ENCODE measurements around the gene COPS7A. TPM values are rescaled to one million over a fixed set of nuclear protein-coding genes. Genes with fewer than 3 reads are reported as not detected.
A peak's percentile ranks its signal among the peaks of the same experiment; 100 is the strongest.

COPS7A gene
- total RNA-seq, 1 experiment from 2014 or later, result 34.2 TPM

DNA sequence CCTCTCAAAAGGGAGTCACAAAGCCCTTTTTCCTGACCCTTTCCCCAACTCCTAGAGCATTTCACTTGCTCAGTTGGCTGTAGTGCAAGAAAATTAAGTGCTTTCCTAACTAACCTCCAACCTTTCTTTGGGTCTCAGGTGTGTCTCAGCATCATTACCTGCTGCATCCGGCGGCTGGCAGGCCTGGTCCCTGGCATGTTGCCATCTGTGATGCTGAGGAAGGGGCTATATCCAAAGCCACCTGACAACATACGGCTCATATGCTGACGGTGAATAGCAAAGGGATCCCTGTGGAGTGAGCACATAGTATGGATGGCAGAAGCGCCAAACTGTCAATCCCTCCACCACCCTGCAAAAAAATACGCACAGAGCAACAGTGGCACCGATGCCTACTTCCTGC lies 27.9 kb downstream of the COPS7A start:
- H3K36me3 Mint-ChIP-seq (ENCODE audit: insufficient read depth in 1 of 3, low read depth in 3 of 3), result peaks cover 43 to 55% (median 55%) of the 10 kb centered on the region in 3 experiments; a peak in 6 of 7 replicates
- no peaks in the 10 kb centered on the region for H4K20me1 ChIP-seq (ENCODE audit: control insufficient read depth, insufficient read depth, insufficient read length)
- peak overlapping the region in 1 of 3 experiments; percentile 28; a peak in 2 of 7 replicates for H3K27ac Mint-ChIP-seq

More for the DNA sequence above, 27.9 kb downstream of the COPS7A start:
- no peak overlapping the region for H2BK120ac ChIP-seq (ENCODE audit: low read depth, low read length, poor library complexity, severe bottlenecking)
- no peak overlapping the region for H3K27ac ChIP-seq (ENCODE audit: insufficient read length, low read depth, low read length)
- Mint-ChIP-seq H3K4me3 (peak overlapping the region; percentile 91 to 98), H3K27me3 (ENCODE audit: low read depth) (no peaks in the 10 kb centered on the region), H3K9me3 (no peaks in the 10 kb centered on the region), H3K4me1 (peaks cover 18 to 23% of the 10 kb centered on the region in 2 experiments)
- no peak overlapping the region for H3T11ph ChIP-seq (ENCODE audit: low read length)
- peaks cover 4% of the 10 kb centered on the region for H3K79me2 ChIP-seq (ENCODE audit: insufficient read depth, low read length)
- H3K56ac ChIP-seq (ENCODE audit: insufficient read length, low read depth, low read length), result no peak overlapping the region
- H3K23me2 ChIP-seq (ENCODE audit: insufficient read length, low read depth, low read length, poor library complexity, severe bottlenecking), result peaks cover 3% of the 10 kb centered on the region
- peak overlapping the region; percentile 91 for H3K9ac ChIP-seq (ENCODE audit: extremely low read depth, insufficient read length, low read length)
- H2BK15ac ChIP-seq (ENCODE audit: low read depth, low read length), result no peak overlapping the region
- no peak overlapping the region for H4K5ac ChIP-seq (ENCODE audit: insufficient read length, low read depth, low read length)
- no peak overlapping the region for H4K8ac ChIP-seq (replicated peaks; ENCODE audit: insufficient read length, low read depth, low read length)
- TF ChIP-seq, protein P1, sequence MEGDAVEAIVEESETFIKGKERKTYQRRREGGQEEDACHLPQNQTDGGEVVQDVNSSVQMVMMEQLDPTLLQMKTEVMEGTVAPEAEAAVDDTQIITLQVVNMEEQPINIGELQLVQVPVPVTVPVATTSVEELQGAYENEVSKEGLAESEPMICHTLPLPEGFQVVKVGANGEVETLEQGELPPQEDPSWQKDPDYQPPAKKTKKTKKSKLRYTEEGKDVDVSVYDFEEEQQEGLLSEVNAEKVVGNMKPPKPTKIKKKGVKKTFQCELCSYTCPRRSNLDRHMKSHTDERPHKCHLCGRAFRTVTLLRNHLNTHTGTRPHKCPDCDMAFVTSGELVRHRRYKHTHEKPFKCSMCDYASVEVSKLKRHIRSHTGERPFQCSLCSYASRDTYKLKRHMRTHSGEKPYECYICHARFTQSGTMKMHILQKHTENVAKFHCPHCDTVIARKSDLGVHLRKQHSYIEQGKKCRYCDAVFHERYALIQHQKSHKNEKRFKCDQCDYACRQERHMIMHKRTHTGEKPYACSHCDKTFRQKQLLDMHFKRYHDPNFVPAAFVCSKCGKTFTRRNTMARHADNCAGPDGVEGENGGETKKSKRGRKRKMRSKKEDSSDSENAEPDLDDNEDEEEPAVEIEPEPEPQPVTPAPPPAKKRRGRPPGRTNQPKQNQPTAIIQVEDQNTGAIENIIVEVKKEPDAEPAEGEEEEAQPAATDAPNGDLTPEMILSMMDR (conservative IDR thresholded peaks at IDR 0.05), result no peak
- no peak for DNase-seq
- H3K4ac ChIP-seq (ENCODE audit: low read depth, low read length), result no peak overlapping the region
- no peak overlapping the region for H3K23ac ChIP-seq (ENCODE audit: insufficient read length, low read depth, low read length)
- H3K4me1 ChIP-seq (ENCODE audit: insufficient read depth, low read length), result peaks cover 6% of the 10 kb centered on the region; the same call in 1 of the 2 replicates
- H2AK5ac ChIP-seq (ENCODE audit: insufficient read length, low read length), result no peak overlapping the region
- no peaks in the 10 kb centered on the region for H3K9me3 ChIP-seq (ENCODE audit: control insufficient read depth, low read depth, low read length)
- no peak overlapping the region for H2AFZ ChIP-seq (ENCODE audit: low read length)
- no peak overlapping the region for H4K91ac ChIP-seq (ENCODE audit: insufficient read length, low read depth, low read length)
- no peak overlapping the region for H2BK12ac ChIP-seq (ENCODE audit: insufficient read length, low read depth, low read length)
- no peak overlapping the region for H2BK5ac ChIP-seq (ENCODE audit: insufficient read length, low read length)
- H3K27me3 ChIP-seq (ENCODE audit: insufficient read depth, low read length), result no peaks in the 10 kb centered on the region
- peak overlapping the region; percentile 94 for H3K4me2 ChIP-seq (ENCODE audit: insufficient read depth, insufficient read length, low read length)
- peaks cover 8% of the 10 kb centered on the region for H3K79me1 ChIP-seq (ENCODE audit: insufficient read depth, low read depth, low read length, poor library complexity, severe bottlenecking)
- no peak overlapping the region for H3K18ac ChIP-seq (ENCODE audit: insufficient read length, low read depth, low read length)
- no CpG with 5 or more reads among the region's 7 CpGs for WGBS (ENCODE audit: extremely low coverage, insufficient read length, low lambda C conversion rate)
- no peak overlapping the region for H3K14ac ChIP-seq (ENCODE audit: insufficient read depth, low read length)
- no peak overlapping the region for H2BK20ac ChIP-seq (ENCODE audit: low read depth, low read length, poor library complexity, severe bottlenecking)
